ENCODE data around the gene ULK2. TPM values are rescaled to one million over a fixed set of nuclear protein-coding genes. Genes with fewer than 3 reads are reported as not detected.

Gene ULK2
- total and polyA plus RNA-seq, 2 donors (not counting 1 experiment from before 2014, with no cell fraction given): 2.0 to 2.9 TPM

- Histone ChIP-seq H3K9ac (ENCODE audit: low read length) (no peak overlapping the region), H3K4me1 (ENCODE audit: control insufficient read depth in 2 of 2, insufficient read depth in 2 of 2, low read length in 2 of 2) (no peaks in the 10 kb centered on the region), H3K27me3 (replicated peaks in 1 of 4; ENCODE audit: control extremely low read depth in 1 of 4, control insufficient read depth in 3 of 4, insufficient read depth in 4 of 4, low read length in 3 of 4) (no peaks in the 10 kb centered on the region), H3K79me2 (ENCODE audit: control insufficient read depth, insufficient read depth, low read length) (no peaks in the 10 kb centered on the region), H3K9me3 (ENCODE audit: control extremely low read depth in 1 of 3, control insufficient read depth in 2 of 3, insufficient read depth in 1 of 3, low read length in 2 of 3) (no peaks in the 10 kb centered on the region), H3K27ac (ENCODE audit: low read length in 2 of 2) (no peak overlapping the region), H3K4me2 (replicated peaks; ENCODE audit: low read depth, low read length, poor library complexity, severe bottlenecking) (no peak overlapping the region), H3K4me3 (ENCODE audit: control extremely low read depth in 1 of 5, extremely low read depth in 1 of 5, insufficient read depth in 1 of 5, low read depth in 2 of 5, low read length in 4 of 5) (no peak overlapping the region), H3K36me3 (replicated peaks in 1 of 2; ENCODE audit: control extremely low read depth in 1 of 2, control insufficient read depth in 1 of 2, extremely low read depth in 1 of 2, insufficient read depth in 2 of 2, low read length in 1 of 2) (peaks cover 0 to 3% of the 10 kb centered on the region in 2 experiments), H2AFZ (ENCODE audit: insufficient read depth, low read depth, low read length, poor library complexity, severe bottlenecking) (no peak overlapping the region), H4K20me1 (ENCODE audit: control insufficient read depth, insufficient read depth, low read length, poor library complexity, severe bottlenecking) (no peaks in the 10 kb centered on the region)
- ChIA-PET CTCF (no interaction called here), POLR2A (no interaction called here)
- TF ChIP-seq CTCF (IDR thresholded peaks at IDR 0.05) (no peak), EZH2 (IDR thresholded peaks at IDR 0.05; ENCODE audit: borderline replicate concordance, insufficient read depth, low read depth, low read length, poor library complexity, severe bottlenecking) (no peak)
- no peaks in the 10 kb centered on the region for H3K27me3 Mint-ChIP-seq
- H3K4me3 Mint-ChIP-seq: no peak overlapping the region
- 80% methylated on average over 1 of the region's 2 CpGs for WGBS (ENCODE audit: insufficient coverage)
- no peak overlapping the region for H3K27ac Mint-ChIP-seq
- H3K4me1 Mint-ChIP-seq: no peaks in the 10 kb centered on the region
- no peaks in the 10 kb centered on the region for H3K9me3 Mint-ChIP-seq (ENCODE audit: insufficient read depth)
- DNase-seq: no peak
- intact Hi-C loops (cut with micrococcal nuclease): no loop called here
- ATAC-seq (ENCODE audit: low read depth): no peak
Measured at GRCh38 chr17:19897903-19898302, 30.2 kb upstream of the ULK2 start.

- no peaks in the 10 kb centered on the region for H3K27me3 ChIP-seq (replicated peaks in 1 of 4; ENCODE audit: control extremely low read depth in 1 of 4, control insufficient read depth in 3 of 4, insufficient read depth in 4 of 4, low read length in 3 of 4)
- intact Hi-C loops (cut with micrococcal nuclease): no loop called here
- WGBS (ENCODE audit: insufficient coverage): 98% methylated on average over 7 of the region's 8 CpGs
- no peaks in the 10 kb centered on the region for H3K27me3 Mint-ChIP-seq
- no peaks in the 10 kb centered on the region for H3K9me3 Mint-ChIP-seq (ENCODE audit: insufficient read depth)
- TF ChIP-seq EZH2 (IDR thresholded peaks at IDR 0.05; ENCODE audit: borderline replicate concordance, insufficient read depth, low read depth, low read length, poor library complexity, severe bottlenecking) (no peak), CTCF (IDR thresholded peaks at IDR 0.05) (no peak)
- no peaks in the 10 kb centered on the region for H4K20me1 ChIP-seq (ENCODE audit: control insufficient read depth, insufficient read depth, low read length, poor library complexity, severe bottlenecking)
- DNase-seq: no peak
- no peak overlapping the region for H3K4me3 Mint-ChIP-seq
- H3K9ac ChIP-seq (ENCODE audit: low read length): no peak overlapping the region
- no peak for ATAC-seq (ENCODE audit: low read depth)
- H2AFZ ChIP-seq (ENCODE audit: insufficient read depth, low read depth, low read length, poor library complexity, severe bottlenecking): no peak overlapping the region
- no peaks in the 10 kb centered on the region for H3K79me2 ChIP-seq (ENCODE audit: control insufficient read depth, insufficient read depth, low read length)
- H3K4me1 ChIP-seq (ENCODE audit: control insufficient read depth in 2 of 2, insufficient read depth in 2 of 2, low read length in 2 of 2): no peaks in the 10 kb centered on the region
- no peak overlapping the region for H3K27ac Mint-ChIP-seq
- H3K9me3 ChIP-seq (ENCODE audit: control extremely low read depth in 1 of 3, control insufficient read depth in 2 of 3, insufficient read depth in 1 of 3, low read length in 2 of 3): no peaks in the 10 kb centered on the region
- H3K36me3 ChIP-seq (replicated peaks in 1 of 2; ENCODE audit: control extremely low read depth in 1 of 2, control insufficient read depth in 1 of 2, extremely low read depth in 1 of 2, insufficient read depth in 2 of 2, low read length in 1 of 2): peaks cover 0 to 3% of the 10 kb centered on the region in 2 experiments
- H3K4me1 Mint-ChIP-seq: no peaks in the 10 kb centered on the region
- H3K27ac ChIP-seq (ENCODE audit: low read length in 2 of 2): no peak overlapping the region
- no peak overlapping the region for H3K4me3 ChIP-seq (ENCODE audit: control extremely low read depth in 1 of 5, extremely low read depth in 1 of 5, insufficient read depth in 1 of 5, low read depth in 2 of 5, low read length in 4 of 5)
- POLR2A ChIA-PET: no interaction called here
- CTCF ChIA-PET: no interaction called here
- H3K4me2 ChIP-seq (replicated peaks; ENCODE audit: low read depth, low read length, poor library complexity, severe bottlenecking): no peak overlapping the region
Measured at GRCh38 chr17:19897090-19897837, 29.5 kb upstream of the ULK2 start.

All from B cell (primary cell).